ENCODE results near the gene RNF111. TPM values are rescaled to one million over a fixed set of nuclear protein-coding genes. Genes with fewer than 3 reads are reported as not detected.
"Not testable (repeated sequence)": the region's sequence is repeated elsewhere in the genome, so short reads cannot be mapped to it uniquely, and the experiment has no call there.

Gene RNF111
- total RNA-seq, 2 donors from 2014 or later = 27.9 to 30.4 TPM

DNA sequence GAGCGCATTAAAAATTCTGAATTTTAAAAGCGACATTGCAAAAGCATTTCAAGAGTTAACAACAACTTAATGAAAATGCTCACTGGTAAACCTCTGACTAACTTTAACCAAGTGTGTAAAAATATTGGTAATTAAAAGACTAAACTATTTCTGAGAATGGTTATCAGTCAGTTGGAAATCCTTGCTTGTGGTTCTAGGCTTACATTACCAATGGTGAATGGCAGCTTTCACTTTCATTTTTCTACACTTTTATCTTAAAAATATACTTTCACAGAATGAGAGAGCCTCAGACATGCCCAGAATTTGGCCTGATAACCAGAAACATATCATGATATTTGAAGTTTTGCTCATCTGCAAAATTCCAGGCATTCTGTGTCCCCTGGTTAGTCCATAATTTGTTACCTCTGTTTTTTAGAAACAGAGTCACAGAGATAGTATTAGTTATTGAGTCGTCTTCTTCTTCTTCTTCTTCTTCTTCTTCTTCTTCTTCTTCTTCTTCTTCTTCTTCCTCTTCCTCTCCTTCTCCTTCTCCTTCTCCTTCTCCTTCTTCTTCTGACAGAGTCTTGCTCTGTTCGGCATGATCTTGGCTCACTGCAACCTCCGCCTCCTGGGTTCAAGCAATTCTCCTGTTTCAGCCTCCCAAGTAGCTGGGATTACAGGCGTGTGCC, 5.5 kb upstream of the RNF111 start:
- Mint-ChIP-seq H3K36me3 (ENCODE audit: insufficient read depth in 2 of 2) (no peaks in the 10 kb centered on the region), H3K4me1 (ENCODE audit: low read depth) (peaks cover 45% of the 10 kb centered on the region), H3K27ac (peak overlapping the region; percentile 79), H3K4me3 (peak overlapping the region; percentile 41 to 44), H3K27me3 (ENCODE audit: low read depth) (no peaks in the 10 kb centered on the region), H3K9me3 (no peaks in the 10 kb centered on the region)
- no peak for DNase-seq
- peak; percentile 8 to 10 for ATAC-seq (replicated peaks in 1 of 2)

DNA sequence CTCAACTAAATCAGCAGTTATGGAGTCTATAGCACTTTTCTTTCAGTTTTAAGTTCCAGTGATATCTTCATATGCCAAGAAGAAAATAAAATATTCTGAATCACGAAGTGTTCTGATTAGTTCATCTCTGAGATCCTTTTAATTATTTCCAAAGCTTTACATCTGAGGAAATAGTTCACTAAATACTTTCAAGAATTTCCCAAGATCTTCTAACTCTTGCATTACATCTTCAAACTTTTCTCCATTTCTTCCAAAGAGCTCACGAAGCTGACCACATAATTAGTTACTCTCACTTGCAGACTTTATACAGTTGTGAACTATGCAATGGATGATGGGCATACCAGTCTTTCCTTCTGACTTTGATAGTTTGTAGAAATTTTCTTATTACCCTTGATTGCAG, 4.2 kb upstream of the RNF111 start:
- Mint-ChIP-seq H3K4me3 (no peak overlapping the region), H3K4me1 (ENCODE audit: low read depth) (peaks cover 47% of the 10 kb centered on the region), H3K9me3 (no peaks in the 10 kb centered on the region), H3K27ac (no peak overlapping the region), H3K27me3 (ENCODE audit: low read depth) (no peaks in the 10 kb centered on the region), H3K36me3 (ENCODE audit: insufficient read depth in 2 of 2) (peaks cover 2 to 3% of the 10 kb centered on the region in 2 donors)
- DNase-seq = no peak
- ATAC-seq (replicated peaks in 1 of 2) = no peak

DNA sequence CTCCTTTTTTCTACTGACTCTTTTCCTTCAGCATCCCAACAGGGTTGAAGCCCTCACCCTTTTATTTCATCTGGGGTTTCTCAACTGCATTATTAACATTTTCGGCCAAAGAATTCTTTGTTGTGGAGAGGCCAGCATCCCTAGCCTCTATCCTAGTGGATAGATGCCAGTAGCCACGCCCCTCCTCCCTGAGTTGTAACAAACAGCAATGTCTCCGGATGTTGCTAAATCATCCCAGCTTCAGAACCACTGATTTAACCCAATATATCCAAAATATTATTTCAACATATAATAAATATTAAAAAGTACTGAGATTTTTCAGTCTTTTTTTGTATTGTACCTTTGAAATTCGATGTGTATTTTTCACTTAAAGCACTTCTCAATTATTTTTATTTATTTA, 2.0 kb upstream of the RNF111 start:
- Mint-ChIP-seq H3K4me3 (no peak overlapping the region), H3K4me1 (ENCODE audit: low read depth) (peaks cover 47% of the 10 kb centered on the region), H3K9me3 (no peaks in the 10 kb centered on the region), H3K27ac (no peak overlapping the region), H3K36me3 (ENCODE audit: insufficient read depth in 2 of 2) (peaks cover 3 to 4% of the 10 kb centered on the region in 2 donors), H3K27me3 (ENCODE audit: low read depth) (no peaks in the 10 kb centered on the region)
- DNase-seq (no peak), ATAC-seq (replicated peaks in 1 of 2) (no peak)

DNA sequence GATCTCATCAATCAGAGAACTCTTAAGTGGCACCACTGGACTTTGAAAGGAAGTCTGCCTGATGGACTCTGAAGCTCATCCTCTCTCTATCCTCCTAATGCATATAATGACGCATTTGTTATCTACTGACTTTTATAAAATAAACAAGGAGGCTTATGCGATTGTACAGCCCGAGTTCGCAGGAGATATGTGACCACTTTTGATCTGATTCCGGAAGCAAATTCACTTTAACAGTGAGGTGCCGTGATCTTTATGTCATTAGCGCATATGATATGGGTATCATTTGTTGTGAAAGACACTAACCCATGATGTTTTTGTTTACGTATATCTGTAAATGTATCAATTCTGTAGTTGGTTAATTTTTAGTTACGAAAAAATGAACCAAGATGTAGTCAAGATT, 427 bp upstream of the RNF111 start:
- DNase-seq = no peak
- Mint-ChIP-seq H3K27ac (peak overlapping the region; percentile 85), H3K4me1 (ENCODE audit: low read depth) (peaks cover 49% of the 10 kb centered on the region), H3K27me3 (ENCODE audit: low read depth) (no peaks in the 10 kb centered on the region), H3K4me3 (peak overlapping the region; percentile 91 to 100), H3K9me3 (no peaks in the 10 kb centered on the region), H3K36me3 (ENCODE audit: insufficient read depth in 2 of 2) (peaks cover 6 to 9% of the 10 kb centered on the region in 2 donors)
- no peak for ATAC-seq (replicated peaks in 1 of 2)

DNA sequence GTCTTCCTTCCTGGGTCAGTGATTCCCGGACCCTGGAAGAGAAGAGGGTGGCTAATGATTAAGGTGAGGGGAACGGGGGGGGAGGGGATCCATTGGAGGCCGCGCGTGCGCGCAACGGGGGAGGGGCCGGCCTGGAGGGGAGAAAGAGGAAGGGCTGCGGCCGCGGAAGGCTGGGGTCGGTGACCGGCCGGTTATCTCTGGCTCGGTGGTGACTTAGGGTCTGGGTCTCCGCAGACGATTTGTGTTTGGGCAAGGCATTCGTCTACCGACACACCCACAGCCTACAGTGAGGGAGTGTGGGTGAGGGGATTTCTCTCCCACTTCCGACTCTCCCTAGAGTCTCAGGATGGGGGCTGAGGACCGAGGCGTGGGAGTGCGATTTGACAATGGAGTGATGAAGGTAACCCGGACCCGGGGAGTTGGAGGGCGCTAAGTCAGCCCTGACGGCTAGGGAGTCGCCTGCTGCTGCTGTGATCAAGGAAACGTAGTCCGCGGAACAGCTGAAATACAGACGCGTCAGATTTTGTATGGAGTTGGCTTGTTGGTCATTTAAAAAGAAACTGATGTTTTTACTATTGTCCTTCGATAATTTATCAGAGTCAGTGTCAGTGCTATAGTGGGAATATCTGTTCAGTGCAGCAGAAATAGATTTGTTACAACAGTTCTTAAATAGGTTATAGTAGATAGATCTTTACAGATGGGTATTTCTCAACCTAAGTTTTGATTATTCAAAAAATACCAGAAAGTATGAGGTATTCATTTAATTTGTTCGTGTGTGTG, 733 bp downstream of the RNF111 start:
- Mint-ChIP-seq H3K9me3 (no peaks in the 10 kb centered on the region), H3K36me3 (ENCODE audit: insufficient read depth in 2 of 2) (peaks cover 9% of the 10 kb centered on the region in 2 donors), H3K27ac (peak overlapping the region; percentile 85), H3K4me1 (ENCODE audit: low read depth) (peaks cover 46% of the 10 kb centered on the region), H3K4me3 (peak overlapping the region; percentile 91 to 100), H3K27me3 (ENCODE audit: low read depth) (no peaks in the 10 kb centered on the region)
- peak; percentile 62 to 70 for ATAC-seq (replicated peaks in 1 of 2)
- DNase-seq = peak; percentile 65 to 67

DNA sequence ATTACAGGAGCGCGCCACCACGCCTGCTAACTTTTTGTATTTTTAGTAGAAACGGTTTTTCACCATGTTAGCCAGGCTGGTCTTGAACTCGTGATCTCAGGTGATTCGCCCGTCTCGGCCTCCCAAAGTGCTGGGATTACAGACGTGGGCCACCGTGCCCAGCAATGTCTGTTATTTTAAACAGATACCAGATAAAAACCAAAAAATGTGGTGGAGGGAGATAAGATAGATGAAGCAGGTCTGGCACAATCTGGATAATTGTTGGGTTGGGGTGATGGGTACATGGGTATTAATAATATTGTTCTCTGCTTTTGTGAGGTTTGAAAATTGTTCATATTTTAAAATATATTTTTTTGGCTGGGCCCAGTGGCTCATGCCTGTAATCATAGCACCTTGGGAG, 4.7 kb downstream of the RNF111 start:
- DNase-seq (no peak), ATAC-seq (replicated peaks in 1 of 2) (no peak)
- Mint-ChIP-seq H3K9me3 (no peaks in the 10 kb centered on the region), H3K27ac (no peak overlapping the region), H3K27me3 (ENCODE audit: low read depth) (no peaks in the 10 kb centered on the region), H3K4me3 (no peak overlapping the region), H3K4me1 (ENCODE audit: low read depth) (peaks cover 48% of the 10 kb centered on the region), H3K36me3 (ENCODE audit: insufficient read depth in 2 of 2) (peaks cover 10 to 12% of the 10 kb centered on the region in 2 donors)

DNA sequence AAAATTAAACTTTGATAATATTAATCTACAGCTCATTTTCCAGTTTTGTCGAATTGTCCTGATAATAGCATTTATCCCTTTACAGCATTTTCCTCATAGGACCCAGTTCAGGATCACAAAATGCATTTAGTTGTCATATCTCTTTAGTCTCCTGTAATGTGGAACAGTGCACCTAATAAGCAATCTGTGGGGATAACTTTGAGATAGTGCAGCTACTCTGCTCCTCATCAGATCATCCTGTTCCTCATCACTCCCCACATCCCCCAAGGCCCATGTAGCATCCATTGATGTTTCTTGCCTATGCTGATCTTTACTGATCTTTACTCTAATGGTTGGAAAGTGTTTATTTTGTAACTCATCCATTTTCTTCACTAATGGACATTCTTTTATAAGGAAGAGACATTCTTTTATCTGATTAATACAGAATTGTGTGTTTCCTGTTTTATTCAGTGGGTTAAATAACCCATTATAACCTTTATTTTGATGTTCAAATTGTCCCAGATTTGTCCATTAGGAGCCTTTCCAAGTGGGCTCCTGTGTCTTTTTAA, 7.5 kb downstream of the RNF111 start:
- Mint-ChIP-seq H3K36me3 (ENCODE audit: insufficient read depth in 2 of 2) (peaks cover 6 to 9% of the 10 kb centered on the region in 2 donors), H3K4me1 (ENCODE audit: low read depth) (peaks cover 40% of the 10 kb centered on the region), H3K9me3 (no peaks in the 10 kb centered on the region), H3K27me3 (ENCODE audit: low read depth) (no peaks in the 10 kb centered on the region), H3K4me3 (no peak overlapping the region), H3K27ac (no peak overlapping the region)
- ATAC-seq (replicated peaks in 1 of 2) (no peak), DNase-seq (no peak)

DNA sequence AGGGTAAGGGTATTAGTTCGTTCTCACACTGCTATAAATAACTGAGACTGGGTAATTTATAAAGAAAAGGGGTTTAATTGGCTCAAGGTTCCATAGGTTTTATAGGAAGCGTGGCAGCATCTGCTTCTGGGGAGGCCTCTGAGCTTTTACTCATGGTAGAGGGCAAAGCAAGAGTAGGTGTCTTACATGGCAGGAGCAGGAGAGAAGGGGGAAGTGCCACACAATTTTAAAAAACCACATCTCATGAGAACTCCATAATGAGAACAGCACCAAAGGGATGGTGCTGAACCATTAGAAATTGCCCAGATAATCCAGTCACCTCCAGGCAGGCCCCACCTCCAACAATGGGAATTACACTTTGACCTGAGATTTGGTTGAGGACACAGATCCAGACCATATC, 12.2 kb downstream of the RNF111 start:
- no peaks in the 10 kb centered on the region for H3K27me3 Mint-ChIP-seq (ENCODE audit: low read depth)
- no peak for DNase-seq
- no peak overlapping the region for H3K27ac Mint-ChIP-seq
- no peak for ATAC-seq (replicated peaks in 1 of 2)
- H3K4me3 Mint-ChIP-seq = no peak overlapping the region
- peaks cover 0 to 9% of the 10 kb centered on the region in 2 donors for H3K36me3 Mint-ChIP-seq (ENCODE audit: insufficient read depth in 2 of 2)
- H3K4me1 Mint-ChIP-seq (ENCODE audit: low read depth) = peaks cover 36% of the 10 kb centered on the region
- no peaks in the 10 kb centered on the region for H3K9me3 Mint-ChIP-seq

DNA sequence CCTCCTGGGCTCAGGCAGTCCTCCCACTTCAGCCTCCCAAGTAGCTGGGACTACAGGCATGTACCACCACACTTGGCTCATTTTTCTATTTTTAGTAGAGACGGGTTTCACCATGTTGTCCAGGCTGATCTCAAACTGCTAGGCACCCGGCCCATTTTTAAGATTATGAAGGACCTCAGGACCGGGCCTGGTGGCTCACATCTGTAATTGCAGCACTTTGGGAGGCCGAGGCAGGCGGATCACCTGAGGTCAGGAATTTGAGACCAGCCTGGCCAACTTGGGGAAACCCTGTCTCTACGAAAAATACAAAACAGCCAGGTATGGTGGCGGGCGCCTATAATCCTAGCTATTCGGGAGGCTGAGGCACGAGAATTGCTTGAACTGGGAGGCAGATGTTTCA, 12.8 kb downstream of the RNF111 start:
- not testable (repeated sequence) for ATAC-seq (replicated peaks in 1 of 2); H3K9me3 Mint-ChIP-seq; H3K27me3 Mint-ChIP-seq (ENCODE audit: low read depth); DNase-seq; H3K36me3 Mint-ChIP-seq (ENCODE audit: insufficient read depth in 2 of 2); H3K27ac Mint-ChIP-seq; H3K4me3 Mint-ChIP-seq
- peaks cover 31% of the 10 kb centered on the region for H3K4me1 Mint-ChIP-seq (ENCODE audit: low read depth)

DNA sequence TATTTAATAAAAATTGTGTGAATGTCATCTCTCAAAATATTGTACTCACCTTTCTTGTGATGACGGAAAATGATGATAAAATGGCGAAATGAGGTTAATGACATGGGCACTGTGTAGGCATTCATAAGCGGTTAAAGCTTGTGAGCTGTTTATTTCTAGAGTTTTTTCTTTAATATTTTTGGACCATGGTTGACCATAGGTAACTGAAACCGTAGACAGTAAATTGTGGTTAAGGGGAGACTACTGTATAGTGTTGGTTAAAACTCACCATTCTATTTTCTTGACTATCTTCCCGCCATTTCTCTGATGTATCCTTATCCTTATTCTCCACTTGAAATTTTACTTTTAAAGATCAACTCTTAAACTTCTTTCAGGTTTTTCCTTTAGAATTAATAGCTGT, 14.5 kb downstream of the RNF111 start:
- no peaks in the 10 kb centered on the region for H3K27me3 Mint-ChIP-seq (ENCODE audit: low read depth)
- ATAC-seq (replicated peaks in 1 of 2) (no peak), DNase-seq (no peak)
- H3K9me3 Mint-ChIP-seq = no peaks in the 10 kb centered on the region
- H3K27ac Mint-ChIP-seq = peak overlapping the region; percentile 82
- peaks cover 0 to 16% of the 10 kb centered on the region in 2 donors for H3K36me3 Mint-ChIP-seq (ENCODE audit: insufficient read depth in 2 of 2)
- peaks cover 30% of the 10 kb centered on the region for H3K4me1 Mint-ChIP-seq (ENCODE audit: low read depth)
- no peak overlapping the region for H3K4me3 Mint-ChIP-seq

DNA sequence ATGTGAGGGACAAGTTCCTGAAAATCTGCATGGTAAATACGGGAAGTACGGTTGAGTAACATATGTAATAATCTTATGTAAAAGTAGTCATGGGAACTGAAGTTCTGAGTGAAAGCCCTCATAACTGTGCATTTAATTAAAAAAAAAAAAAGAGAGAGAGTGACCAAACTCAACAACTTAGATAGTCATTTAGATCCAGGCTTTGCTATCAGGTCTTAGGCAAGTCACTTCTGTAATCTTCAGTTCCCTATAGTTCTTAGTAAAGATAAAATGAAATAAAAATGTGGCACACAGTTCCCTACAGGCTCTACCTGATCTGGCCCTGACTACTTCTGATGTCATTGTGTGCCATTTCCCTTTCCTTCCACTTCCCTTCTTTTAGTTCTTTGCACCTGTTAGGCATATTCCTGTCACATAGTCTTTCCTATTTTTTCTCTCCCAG, 15.0 kb downstream of the RNF111 start:
- peak in 1 of 2 donors; percentile 5 for ATAC-seq (replicated peaks in 1 of 2)
- Mint-ChIP-seq H3K4me3 (no peak overlapping the region), H3K36me3 (ENCODE audit: insufficient read depth in 2 of 2) (peaks cover 0 to 16% of the 10 kb centered on the region in 2 donors), H3K4me1 (ENCODE audit: low read depth) (peaks cover 25% of the 10 kb centered on the region), H3K9me3 (no peaks in the 10 kb centered on the region), H3K27me3 (ENCODE audit: low read depth) (no peaks in the 10 kb centered on the region), H3K27ac (peak overlapping the region; percentile 82)
- DNase-seq = no peak

DNA sequence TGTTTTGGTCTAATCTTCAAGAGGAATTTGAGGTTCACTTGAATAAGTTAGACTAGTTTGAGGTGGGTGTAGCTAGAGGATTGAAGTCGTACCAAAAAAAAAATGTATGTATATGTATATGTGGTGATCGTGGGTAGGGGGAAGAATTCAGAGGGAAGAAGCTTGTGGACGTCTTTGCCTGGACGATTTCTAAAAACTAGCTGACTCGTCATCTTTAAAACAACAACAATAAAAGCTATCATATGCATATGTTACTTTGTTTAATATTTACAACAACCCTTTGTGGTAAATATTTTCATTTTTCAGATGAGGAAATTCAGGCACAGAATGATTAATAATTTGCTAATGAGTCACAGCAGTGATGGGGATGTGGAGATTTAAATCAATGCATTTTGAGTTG, 18.1 kb downstream of the RNF111 start:
- peaks cover 26% of the 10 kb centered on the region for H3K4me1 Mint-ChIP-seq (ENCODE audit: low read depth)
- H3K9me3 Mint-ChIP-seq = no peaks in the 10 kb centered on the region

DNA sequence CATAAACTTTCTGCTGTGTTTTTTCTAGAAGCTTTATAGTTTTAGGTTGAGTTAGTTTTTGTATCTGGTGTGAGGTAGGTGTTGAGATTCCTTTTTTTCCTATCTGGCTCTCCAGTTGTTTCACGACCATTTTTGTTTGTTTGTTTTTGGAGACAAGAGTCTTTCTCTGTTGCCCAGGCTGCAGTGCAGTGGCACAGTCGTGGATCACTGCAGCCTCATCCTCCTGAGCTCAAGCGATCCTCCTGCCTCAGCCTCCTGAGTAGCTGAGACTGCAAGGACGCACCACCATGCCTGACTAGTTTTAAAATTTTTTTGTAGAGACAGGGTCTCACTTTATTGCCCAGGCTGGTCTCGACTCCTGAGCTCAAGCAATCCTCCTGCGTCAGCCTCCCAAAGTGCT, 20.6 kb downstream of the RNF111 start:
- DNase-seq (no peak), ATAC-seq (replicated peaks in 1 of 2) (no peak)
- Mint-ChIP-seq H3K4me3 (no peak overlapping the region), H3K27ac (no peak overlapping the region), H3K4me1 (ENCODE audit: low read depth) (peaks cover 30% of the 10 kb centered on the region), H3K36me3 (ENCODE audit: insufficient read depth in 2 of 2) (peaks cover 0 to 18% of the 10 kb centered on the region in 2 donors), H3K27me3 (ENCODE audit: low read depth) (no peaks in the 10 kb centered on the region), H3K9me3 (no peaks in the 10 kb centered on the region)

More for the DNA sequence above, 18.1 kb downstream of the RNF111 start:
- ATAC-seq (replicated peaks in 1 of 2) (no peak), DNase-seq (no peak)
- Mint-ChIP-seq H3K36me3 (ENCODE audit: insufficient read depth in 2 of 2) (peaks cover 0 to 17% of the 10 kb centered on the region in 2 donors), H3K27me3 (ENCODE audit: low read depth) (no peaks in the 10 kb centered on the region), H3K27ac (no peak overlapping the region), H3K4me3 (no peak overlapping the region)
